HG02763 (cell line): ENCODE data around the gene FOXO1.

Source experiments
- ATAC-seq: cut with Tn5 transposase; IDR thresholded peaks from one replicate; pipeline ENCODE4 v1.9.1; 2021; ENCODE audit warnings: mild to moderate bottlenecking, moderate library complexity; ENCODE audit not compliant: unreplicated experiment

Gene FOXO1

DNA sequence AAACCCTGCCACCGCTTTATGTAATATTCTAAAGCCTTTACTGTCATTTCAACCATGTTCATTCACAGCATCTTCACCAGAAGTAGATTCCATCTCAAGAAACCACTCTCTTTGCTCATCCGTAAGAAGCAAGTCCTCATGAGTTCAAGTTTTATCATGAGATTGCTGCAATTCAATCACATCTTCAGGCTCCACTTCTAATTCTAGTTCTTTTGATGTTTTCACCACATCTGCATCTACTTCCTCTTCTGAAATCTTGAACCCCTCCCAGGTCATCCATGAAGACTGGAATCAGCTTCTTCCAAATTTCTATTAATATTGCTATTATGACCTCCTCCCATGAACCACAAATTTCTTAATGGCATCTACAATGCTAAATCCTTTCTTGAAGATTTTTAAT lies 83.9 kb downstream of the FOXO1 start:
- ATAC-seq: no peak

DNA sequence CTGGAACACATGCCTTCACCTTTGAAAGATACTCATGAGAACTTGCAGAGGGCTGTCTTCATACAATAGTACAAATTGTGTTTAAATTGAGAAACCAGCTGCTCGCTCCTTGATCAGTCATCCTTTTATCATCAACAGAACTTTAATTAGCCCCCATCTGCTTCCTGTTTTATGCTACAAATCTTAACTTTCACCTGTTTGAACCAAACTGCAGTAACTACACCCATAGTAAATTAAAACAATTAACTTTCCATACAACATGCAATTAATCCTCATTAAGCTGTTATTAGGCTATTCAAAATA lies 85.2 kb downstream of the FOXO1 start:
- ATAC-seq: no peak

DNA sequence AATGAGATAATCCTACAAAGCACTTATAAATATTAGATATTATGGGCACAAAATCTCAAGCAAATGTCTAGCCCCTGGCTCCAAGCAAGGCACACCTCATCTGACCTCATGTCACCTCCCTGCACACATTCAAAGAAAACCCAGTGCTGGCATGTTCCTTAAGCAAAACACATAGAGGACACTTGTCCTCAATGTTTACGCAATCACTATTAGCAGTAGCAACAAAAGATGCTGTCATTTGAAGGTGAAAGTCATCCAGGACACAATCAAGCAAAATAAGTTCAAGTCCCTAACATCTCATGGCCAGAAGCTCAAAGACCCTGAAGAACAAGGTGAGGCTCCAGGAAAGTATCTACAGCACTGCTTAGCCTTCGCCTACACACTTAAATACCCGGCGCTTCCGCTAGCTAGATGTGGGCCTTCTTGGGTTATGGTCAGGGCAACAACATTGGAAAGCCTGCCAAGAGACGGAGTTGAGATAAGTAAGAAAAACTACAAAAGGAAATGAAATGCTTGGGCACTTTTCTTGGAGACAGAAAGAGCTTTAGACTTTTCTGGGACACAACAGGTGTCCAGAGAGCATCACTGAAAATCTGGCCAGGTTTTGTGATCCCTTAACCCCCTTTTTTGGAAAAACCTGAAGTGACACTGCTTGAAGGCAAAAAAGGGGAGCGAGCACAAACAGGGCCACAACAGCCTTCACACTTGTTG lies 85.7 kb downstream of the FOXO1 start:
- no peak for ATAC-seq

DNA sequence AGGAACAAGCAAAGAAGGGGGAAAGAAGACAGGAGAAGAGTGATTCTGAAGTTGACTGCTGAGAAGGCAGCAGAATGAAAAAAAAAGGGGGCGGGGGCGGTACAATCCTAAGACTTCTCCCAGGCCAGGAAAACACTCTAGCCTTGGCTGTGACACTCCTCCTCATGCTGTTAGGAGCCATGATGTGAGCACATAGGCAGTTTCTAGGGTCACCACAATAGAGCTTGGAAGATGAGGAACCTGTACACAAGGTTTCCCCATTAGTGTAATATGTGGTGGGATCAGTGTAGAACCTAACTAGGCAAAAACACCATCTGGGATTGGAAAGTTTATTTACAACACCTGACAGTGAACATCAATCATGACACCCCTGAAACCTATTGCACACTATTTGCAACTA lies 86.9 kb downstream of the FOXO1 start:
- no peak for ATAC-seq

DNA sequence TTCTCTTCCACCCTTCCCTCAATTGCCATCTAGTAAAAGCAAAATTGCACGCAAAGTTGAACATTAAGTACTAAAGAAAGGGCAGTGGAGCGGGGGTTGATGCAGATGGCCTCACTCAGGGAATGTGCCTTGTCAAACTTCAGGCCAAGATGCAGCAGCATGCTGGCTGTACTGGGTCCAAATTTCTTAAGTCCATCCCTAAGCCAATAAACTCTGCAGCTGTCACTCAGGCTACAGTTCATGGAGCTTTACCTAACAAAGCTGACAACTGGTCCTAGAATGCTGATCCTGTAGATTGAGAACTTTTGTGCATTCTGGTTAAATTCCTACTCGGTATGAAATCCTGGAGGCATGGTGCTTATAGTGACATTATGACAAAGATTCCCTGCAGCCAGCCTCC lies 88.4 kb downstream of the FOXO1 start:
- ATAC-seq: no peak

DNA sequence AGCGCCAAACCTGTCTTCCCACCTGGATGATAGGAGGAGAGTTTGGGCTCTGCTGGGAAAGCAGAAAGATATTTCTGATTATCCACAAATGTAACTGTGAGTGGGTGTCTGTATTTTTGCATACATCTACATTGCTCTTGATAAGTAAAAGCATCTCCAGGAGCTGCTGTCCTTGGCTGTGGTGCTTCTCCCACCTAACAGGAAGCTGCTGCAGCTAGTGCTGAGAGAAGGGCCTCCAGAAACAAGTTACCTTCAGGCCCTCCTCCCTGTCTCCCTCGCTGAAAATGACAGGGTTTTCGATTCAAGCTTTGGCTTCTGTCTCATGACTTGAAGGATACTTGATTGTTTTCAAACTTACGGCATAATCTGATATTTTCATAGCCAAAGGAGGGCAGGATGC lies 90.1 kb downstream of the FOXO1 start:
- no peak for ATAC-seq

DNA sequence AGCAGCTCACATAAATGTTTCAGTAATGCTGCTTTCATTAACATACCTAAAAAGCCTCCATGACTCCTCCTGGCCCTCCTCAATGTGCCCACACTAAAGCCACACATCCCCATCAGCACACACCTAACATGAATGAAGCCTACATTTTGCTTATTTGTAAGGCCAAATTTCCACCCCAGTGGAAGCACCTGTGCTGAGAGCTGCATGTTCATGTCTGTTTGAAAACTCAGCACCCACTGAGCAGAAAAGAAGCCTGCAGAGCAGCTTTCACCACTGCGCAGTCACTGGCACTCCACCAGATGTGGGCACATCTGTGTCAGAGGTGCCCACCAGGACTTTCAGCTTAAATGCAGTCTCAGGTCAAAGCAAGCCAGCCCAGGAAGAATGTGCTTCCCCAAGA lies 93.5 kb downstream of the FOXO1 start:
- no peak for ATAC-seq

DNA sequence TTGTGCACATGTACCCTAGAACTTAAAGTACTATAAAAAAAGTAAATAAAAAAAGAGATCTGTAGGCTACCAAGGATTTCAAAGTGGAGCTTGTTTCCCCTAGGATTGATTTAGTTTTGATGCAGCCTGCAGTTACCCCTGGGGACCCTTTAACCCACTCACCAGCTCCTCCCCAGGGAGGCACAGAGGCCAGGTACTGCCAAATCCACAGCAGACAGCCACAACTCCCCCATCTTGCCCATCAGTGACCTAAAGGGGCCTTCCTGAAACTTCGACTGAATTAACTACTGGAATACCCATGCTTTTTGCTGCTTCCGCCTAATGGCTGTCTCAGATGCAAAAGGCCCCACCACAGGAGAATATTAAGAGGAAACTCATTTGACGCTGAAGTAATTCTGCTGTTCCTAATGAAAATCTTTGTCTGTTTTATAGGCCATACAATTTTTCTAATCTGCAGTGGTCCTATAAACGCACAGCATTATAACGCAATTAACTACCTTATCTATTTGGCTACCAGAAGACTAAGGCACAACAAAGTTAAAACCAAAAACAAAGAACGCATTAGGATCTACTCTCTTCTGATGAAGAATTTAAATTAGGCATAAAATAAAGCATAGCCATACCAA lies 95.0 kb downstream of the FOXO1 start:
- no peak for ATAC-seq

DNA sequence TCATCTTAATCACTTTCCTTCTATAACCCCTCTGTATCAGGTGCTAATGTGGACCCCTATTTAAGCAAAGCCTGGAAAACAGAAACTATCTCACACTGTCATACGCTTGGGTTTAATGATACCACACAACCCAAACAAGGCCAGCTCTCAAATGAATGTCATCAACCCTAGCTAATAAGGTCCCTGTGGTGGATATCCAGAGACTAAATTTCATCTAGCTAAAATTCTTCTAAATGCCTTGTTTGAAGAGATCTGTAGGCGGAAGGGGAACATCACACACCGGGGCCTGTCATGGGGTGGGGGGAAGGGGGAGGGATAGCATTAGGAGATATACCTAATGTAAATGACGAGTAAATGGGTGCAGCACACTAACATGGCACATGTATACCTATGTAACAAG lies 95.5 kb downstream of the FOXO1 start:
- ATAC-seq: no peak

DNA sequence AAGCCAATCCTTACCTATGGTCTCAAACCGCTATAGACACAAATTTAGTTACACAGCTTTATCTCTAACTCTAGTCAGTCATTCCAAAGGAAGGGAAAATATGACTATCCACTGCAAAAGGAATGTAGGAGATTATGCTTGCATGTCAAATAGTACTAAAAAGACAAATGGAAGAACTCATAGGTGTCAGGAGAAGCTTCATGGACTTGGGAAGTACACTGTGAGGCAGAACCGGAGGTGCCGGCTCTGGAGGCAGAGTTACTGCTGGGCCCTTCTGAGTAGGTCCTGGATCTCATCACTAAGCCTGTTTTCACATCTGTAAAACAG lies 97.5 kb downstream of the FOXO1 start:
- ATAC-seq: no peak

DNA sequence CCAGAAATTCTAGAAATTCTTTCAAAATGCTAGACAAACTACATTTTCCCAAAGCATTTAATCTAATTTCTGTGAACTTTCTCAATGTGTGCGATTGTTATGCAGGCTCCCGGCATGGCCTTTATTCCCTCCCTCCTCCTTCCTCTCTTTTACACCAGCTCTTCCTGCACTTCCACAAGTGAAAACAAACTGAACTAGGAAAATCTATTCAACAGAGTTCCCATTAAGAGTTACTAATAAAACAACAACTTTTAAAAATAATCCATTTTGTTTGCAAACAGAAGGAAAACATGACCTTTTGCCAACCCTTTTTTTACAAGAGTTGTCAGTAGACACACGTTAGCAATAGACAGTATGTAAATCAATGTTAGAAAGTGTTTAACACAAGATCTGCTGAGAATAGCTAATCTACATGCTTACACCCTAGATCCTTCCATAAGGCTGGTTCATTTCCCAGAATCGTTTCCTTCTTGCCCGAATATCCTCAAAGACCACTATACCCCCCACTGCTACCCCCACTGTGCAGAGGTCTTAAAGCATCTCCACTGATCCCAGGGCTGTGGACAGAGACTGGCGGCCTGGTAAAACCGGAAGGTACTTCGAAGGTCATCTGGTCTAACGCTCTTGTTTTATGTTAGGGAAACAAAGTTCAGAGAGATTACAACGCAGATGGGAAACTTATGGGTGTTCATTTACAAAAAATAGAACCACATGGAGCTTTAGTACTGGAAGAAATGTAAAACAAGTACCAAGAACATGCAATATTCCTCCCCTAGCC lies 98.0 kb downstream of the FOXO1 start:
- no peak for ATAC-seq

DNA sequence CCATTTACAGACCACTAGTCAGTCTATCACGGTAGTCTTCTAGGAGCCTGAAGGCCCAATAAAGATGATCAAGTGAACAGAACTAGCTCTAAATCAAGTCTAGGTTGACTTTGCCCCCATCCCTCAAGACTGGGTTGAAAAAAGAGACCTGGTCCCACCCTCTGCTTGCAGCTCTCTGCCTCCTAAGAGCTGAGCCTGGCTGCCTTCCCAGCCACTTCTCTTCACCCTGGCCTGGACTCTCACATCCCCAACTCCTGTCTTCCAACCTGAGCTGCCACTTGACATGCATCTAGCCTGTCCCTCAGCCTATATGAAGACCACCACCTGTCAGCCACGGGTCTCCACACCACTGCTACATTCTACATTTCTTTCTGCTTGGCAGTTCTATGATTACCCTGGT lies 99.6 kb downstream of the FOXO1 start:
- ATAC-seq: no peak

DNA sequence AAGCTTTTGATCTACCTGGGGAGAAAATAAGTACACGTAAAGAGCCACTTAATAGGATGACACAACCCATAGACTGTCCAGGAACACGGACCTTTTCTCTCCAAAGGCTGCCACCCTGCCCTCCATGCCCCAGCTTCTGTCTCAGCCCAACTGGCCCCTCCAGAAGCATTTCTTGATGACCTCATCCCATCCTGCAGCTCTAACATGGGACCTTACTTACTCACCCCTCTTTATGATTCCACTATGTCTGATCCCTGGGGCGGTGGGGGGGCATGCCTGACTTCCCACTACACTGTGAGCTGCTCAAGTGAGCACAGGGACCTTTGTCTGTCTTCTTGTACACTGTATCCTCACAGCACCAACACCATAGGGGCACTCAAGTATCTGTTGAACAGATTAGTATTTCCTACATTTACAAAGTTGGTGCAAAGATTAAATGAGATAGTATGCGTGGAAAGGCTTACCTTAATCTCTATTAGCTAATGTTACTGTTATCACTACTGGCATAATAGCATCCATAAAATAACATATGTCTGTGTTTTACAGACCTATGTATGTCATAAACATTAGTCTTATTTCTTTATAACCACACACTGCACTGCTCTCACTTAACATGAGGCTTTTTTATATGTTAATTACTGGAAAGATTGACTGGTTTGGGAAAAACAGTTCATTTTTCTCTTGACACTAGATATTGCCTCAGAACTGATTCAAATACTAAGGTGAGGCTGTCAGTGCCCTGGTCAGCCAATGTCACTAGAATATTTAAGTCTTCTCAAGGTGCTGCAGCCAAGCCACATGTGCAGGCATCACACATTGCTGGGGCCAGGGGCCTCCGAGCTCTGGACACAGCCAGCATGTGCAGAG lies 100.9 kb downstream of the FOXO1 start:
- no peak for ATAC-seq

DNA sequence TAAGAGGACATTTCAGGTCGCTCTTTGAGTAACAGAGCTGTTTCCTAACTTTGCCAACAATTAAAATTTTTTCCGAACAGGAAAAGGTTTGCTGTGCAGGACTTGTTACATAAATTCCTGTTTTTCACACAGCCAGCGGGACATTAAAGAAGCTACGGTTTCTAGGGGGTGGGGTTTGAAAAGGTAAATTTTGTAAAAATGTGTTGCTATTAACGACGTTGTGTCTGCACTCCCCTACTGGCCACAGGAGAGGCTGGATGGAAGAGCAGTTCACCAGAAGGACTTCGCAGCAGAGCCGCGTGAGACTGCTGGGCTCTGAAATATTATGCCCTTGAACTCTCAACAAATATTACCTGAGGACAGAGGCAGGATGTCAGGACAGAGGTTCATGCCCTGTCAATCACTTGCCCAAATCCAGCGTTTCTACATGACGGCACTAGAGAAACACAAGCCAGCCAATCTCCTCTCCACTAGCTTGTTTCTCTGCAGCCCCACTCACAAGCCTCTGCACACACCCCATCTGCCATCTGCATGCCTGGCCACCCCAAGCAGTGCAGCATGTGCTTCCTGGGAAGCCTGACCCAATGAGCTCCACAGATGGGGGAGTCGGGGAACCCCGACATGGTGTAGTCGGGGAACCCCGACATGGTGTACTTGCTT lies 102.0 kb downstream of the FOXO1 start:
- no peak for ATAC-seq

DNA sequence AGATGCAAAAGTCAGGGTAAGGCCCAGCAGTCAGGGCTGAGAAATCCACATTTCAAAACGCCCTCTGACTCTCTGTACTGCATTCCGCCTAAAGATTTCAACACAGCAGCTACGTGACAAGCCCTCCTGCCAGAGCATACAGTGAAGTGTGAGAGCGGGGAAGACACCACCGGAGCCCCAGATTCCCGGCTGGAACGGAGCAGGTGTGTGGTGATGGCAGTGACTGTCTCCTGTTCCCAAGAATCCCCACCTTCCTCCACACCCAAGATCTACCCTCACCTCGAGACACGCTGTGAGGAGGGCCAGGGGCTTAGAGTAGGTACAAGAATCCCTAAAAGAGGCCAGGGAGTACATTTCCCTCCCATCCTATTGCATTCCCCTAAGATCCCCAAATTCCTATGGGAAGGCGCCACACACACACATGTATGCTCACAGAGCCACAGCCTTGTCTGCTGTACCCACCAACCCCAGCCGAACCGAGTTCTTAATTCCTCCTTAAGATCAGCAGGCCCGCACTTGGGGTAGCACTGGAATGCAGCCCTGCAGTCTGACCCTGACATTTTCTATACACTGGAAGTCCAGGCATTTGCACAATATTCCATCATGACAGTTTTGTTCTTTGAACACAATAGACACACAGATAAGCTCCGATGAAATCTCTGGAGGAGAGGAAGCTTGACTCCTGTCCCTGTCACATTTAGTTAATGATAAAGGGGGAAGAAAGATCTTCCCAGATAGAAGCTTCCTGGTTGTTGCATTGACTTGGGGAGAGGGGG lies 102.9 kb downstream of the FOXO1 start:
- no peak for ATAC-seq

DNA sequence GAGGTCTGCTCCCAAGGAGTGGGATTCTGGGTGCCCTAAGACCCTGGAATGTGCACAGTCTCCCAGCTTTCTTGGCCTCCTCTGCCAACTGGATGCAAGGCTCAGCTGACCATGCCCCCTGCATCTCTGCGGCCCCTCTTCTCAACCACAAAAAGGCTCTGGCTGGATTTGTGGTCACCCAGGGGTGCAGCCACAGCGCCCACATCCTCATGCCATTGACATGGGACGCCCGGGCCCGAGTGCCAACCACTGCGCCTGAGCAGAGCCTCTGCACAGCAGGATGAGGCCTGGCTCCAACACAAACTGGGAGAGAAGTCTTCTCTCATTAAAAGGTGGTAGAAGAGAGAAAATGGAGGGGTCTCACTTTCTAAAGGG lies 103.5 kb downstream of the FOXO1 start:
- ATAC-seq: no peak

DNA sequence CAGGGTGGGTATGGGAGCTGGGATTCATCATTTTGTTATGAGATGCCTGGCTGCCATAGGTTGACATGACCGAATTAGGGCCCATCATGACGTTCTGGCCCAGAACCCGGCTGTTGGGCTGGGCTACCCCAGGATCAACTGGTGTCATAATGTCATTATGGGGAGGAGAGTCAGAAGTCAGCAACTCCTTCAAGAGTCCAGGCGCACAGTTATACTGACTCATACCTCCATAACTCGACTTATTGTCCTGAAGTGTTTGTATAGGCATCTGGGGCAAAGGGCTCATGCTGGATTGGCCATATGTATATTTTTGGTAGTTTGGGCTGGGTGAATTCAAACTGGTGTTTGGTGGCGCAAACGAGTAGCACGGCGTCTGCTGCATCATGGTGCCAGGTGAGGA lies 106.5 kb downstream of the FOXO1 start:
- ATAC-seq: no peak

DNA sequence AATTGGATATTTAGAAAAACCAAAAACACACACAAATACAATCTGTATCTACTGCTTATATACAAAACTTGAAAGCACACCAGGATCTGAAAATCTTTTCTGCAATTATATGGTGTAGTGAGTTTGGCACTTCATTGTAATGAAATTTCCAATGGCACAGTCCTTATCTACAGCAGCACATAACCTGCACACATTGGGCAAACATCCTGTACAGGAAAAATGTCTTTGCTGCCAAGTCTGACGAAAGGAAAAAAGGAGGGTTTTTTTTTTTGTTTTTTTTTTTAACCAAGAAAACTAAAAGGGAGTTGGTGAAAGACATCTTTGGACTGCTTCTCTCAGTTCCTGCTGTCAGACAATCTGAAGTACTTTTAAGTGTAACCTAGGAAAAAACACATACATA lies 107.8 kb downstream of the FOXO1 start:
- ATAC-seq: no peak

DNA sequence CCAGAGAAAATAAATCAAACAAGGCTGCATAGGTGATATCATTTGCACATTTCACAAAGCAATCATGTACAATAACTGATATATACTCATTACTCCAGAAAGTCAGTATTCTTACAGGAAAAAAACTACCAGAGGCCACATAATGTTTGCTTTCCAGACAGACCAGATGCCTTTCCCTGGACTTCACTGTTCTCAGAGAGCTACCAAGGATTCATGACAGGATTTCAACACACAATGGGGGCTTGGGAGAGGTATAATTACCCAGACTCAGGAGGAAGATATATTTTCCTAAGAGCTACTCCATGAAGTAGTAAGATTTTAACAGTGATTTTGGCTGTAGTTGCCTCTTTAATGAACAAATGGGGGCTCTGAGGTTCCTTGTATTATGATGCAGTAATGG lies 110.0 kb downstream of the FOXO1 start:
- no peak for ATAC-seq

DNA sequence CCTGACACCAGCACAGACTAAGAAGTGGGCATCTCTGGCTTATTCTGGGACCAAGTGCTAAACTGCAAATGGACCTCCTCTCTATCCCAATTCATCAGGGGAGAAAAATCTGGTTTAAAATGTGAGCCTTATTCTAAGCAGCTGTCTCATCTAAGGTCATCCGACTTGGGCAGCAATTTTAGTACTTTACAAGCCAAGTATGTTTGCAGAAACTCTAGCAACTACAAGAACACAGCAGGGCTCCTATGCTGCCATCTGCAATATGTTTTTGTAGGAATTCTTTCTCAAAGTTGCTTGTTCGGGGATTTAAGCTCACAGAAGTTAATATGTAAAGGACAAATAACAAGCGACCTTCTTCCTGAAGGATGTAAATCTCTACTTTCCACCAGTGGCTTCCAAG lies 113.1 kb downstream of the FOXO1 start:
- no peak for ATAC-seq
